GM18873 (cell line): ENCODE data around the gene ZXDB.
"Not testable (repeated sequence)": the region's sequence is repeated elsewhere in the genome, so short reads cannot be mapped to it uniquely, and the experiment has no call there.

Experiments used
- ATAC-seq: cut with Tn5 transposase; IDR thresholded peaks from one replicate; pipeline ENCODE4 v1.9.1; 2021; ENCODE audit warnings: mild to moderate bottlenecking, moderate library complexity, moderate number of reproducible peaks; ENCODE audit not compliant: unreplicated experiment, low FRiP score

ZXDB gene

GRCh38 chrX:57591284-57592159 lies at the start of gene ZXDB:
ZXDB (plus strand) TSS chrX:57592011; CDS start chrX:57592049, 38 bp downstream.
- peak; percentile 35 for ATAC-seq

- no peak for ATAC-seq
These were observed 26.6 kb upstream of the ZXDB start for GRCh38 chrX:57565198-57565597.

- no peak for ATAC-seq
These were observed 18.1 kb upstream of the ZXDB start for GRCh38 chrX:57573754-57574153.

GRCh38 chrX:57582948-57583347 lies 8.9 kb upstream of the ZXDB start:
- not testable (repeated sequence) for ATAC-seq

GRCh38 chrX:57583477-57583876 lies 8.3 kb upstream of the ZXDB start:
- no peak for ATAC-seq

GRCh38 chrX:57586360-57586759 lies 5.5 kb upstream of the ZXDB start:
- ATAC-seq, result no peak

- ATAC-seq, result no peak
These were observed 4.7 kb upstream of the ZXDB start for GRCh38 chrX:57587062-57587461.

GRCh38 chrX:57587607-57588006 lies 4.2 kb upstream of the ZXDB start:
- no peak for ATAC-seq

- peak; percentile 58 for ATAC-seq
These were observed 516 bp downstream of the ZXDB start for GRCh38 chrX:57592160-57592893.

GRCh38 chrX:57592894-57593215 lies 1.0 kb downstream of the ZXDB start:
- ATAC-seq, result peak; percentile 55

GRCh38 chrX:57595381-57595811 lies 3.6 kb downstream of the ZXDB start:
- ATAC-seq, result no peak

- no peak for ATAC-seq
These were observed 4.3 kb downstream of the ZXDB start for GRCh38 chrX:57596109-57596508.

- no peak for ATAC-seq
These were observed 4.7 kb downstream of the ZXDB start for GRCh38 chrX:57596516-57596915.

GRCh38 chrX:57607295-57608187 lies 15.7 kb downstream of the ZXDB start:
- no peak for ATAC-seq

GRCh38 chrX:57613351-57613750 lies 21.5 kb downstream of the ZXDB start:
- ATAC-seq, result not testable (repeated sequence)

- ATAC-seq, result not testable (repeated sequence)
These were observed 37.6 kb downstream of the ZXDB start for GRCh38 chrX:57629438-57629837.

- no peak for ATAC-seq
These were observed 48.8 kb downstream of the ZXDB start for GRCh38 chrX:57640674-57641016.

GRCh38 chrX:57641338-57641737 lies 49.5 kb downstream of the ZXDB start:
- ATAC-seq, result no peak

GRCh38 chrX:57643698-57644097 lies 51.9 kb downstream of the ZXDB start:
- no peak for ATAC-seq

GRCh38 chrX:57647020-57647419 lies 55.2 kb downstream of the ZXDB start:
- ATAC-seq, result no peak
